ENCODE measurements around the gene COL26A1.

GRCh38 chr7:101357433-101357832 lies 5.2 kb upstream of the COL26A1 start:
- TF ChIP-seq CTCF (IDR thresholded peaks at IDR 0.05) (no peak), POLR2A (IDR thresholded peaks at IDR 0.05) (no peak)
